ELR (cell line): ENCODE measurements around the gene TBC1D3.
"Not testable (repeated sequence)": the region's sequence is repeated elsewhere in the genome, so short reads cannot be mapped to it uniquely, and the experiment has no call there.

Experiments used
- DNase-seq: peaks from one replicate; pipeline ENCODE4 v3.0.0-alpha.2; 2015; ENCODE audit warnings: low read depth

Gene TBC1D3

GRCh38 chr17:38192455-38192854 is at the start of gene TBC1D3:
Gene TBC1D3, minus strand, starts transcription at chr17:38192555. Its CDS starts 1,526 bp downstream, at chr17:38191029.
- DNase-seq, result not testable (repeated sequence)

- DNase-seq, result not testable (repeated sequence)
Measured at GRCh38 chr17:38232790-38233189, 40.4 kb upstream of the TBC1D3 start.

- DNase-seq, result not testable (repeated sequence)
Measured at GRCh38 chr17:38225844-38226495, 33.6 kb upstream of the TBC1D3 start.

GRCh38 chr17:38220867-38221266 is 28.5 kb upstream of the TBC1D3 start:
- not testable (repeated sequence) for DNase-seq

- not testable (repeated sequence) for DNase-seq
Measured at GRCh38 chr17:38200271-38200670, 7.9 kb upstream of the TBC1D3 start.

GRCh38 chr17:38134860-38135259 is 57.5 kb downstream of the TBC1D3 start:
- not testable (repeated sequence) for DNase-seq
